Neutrophil (primary cell): Measurements from ENCODE around the gene LYVE1.

ENCODE experiments used
- H3K27ac ChIP-seq: fragments of 200-600 bp; sonication (generic); 2 replicates; pipeline ENCODE4 v1.5.1; 2016; ENCODE audit warnings: mild to moderate bottlenecking, moderate library complexity
- H3K27me3 ChIP-seq: fragments of 200-600 bp; sonication (generic); 2 replicates; pipeline ENCODE4 v1.6.0; 2016; ENCODE audit warnings: mild to moderate bottlenecking
- H3K36me3 ChIP-seq: fragments of 200-600 bp; sonication (generic); 2 replicates; pipeline ENCODE4 v1.5.1; 2017
- H3K4me1 ChIP-seq, 2 experiments: fragments of 200-600 bp in 1 of 2; sonication (generic) in 1 of 2; 1 replicate in 1 of 2; 2 replicates in 1 of 2; pipeline versions ENCODE4 v1.5.1 to v1.6.1; 2013 to 2016; ENCODE audit warnings: low read depth in 1 of 2, low read length in 1 of 2, mild to moderate bottlenecking in 1 of 2, moderate library complexity in 1 of 2; ENCODE audit not compliant: control insufficient read depth in 1 of 2, insufficient read depth in 1 of 2
- H3K4me3 ChIP-seq, 2 experiments: fragments of 200-600 bp in 1 of 2; sonication (generic) in 1 of 2; 1 replicate in 1 of 2; 2 replicates in 1 of 2; pipeline ENCODE4 v1.5.1; 2013 to 2016; ENCODE audit warnings: low read depth in 1 of 2, low read length in 1 of 2, mild to moderate bottlenecking in 1 of 2, moderate library complexity in 1 of 2
- H3K9me3 ChIP-seq: fragments of 200-600 bp; sonication (generic); 2 replicates; pipeline ENCODE4 v1.5.1; 2016
- TF ChIP-seq, protein P1 (sequence below): fragments of 200-600 bp; sonication (generic); IDR thresholded peaks from 2 replicates; pipeline ENCODE4 v1.5.1; 2016; ENCODE audit warnings: antibody characterized with exemption

The LYVE1 gene

DNA sequence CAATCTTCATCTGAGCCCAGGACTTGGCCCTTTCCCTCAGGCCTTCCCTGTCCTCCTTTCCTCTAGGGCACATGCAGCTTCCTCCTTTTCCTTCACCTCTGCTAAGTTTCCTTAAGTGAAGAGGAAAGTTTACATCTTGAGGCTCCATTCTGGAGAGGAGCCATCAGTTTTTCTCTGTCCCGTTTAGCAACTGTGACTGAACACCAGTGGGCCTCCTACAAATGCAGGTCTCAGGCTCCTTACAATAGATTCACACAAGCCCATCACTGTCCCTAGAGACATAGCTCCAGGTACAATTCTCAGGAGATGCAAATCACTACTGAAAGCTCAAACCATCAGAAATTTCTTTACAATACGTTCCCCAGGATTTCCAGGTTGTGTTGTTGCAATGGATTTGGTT, 23.3 kb upstream of the LYVE1 start:
- no peaks in the 10 kb centered on the region for H3K27me3 ChIP-seq

DNA sequence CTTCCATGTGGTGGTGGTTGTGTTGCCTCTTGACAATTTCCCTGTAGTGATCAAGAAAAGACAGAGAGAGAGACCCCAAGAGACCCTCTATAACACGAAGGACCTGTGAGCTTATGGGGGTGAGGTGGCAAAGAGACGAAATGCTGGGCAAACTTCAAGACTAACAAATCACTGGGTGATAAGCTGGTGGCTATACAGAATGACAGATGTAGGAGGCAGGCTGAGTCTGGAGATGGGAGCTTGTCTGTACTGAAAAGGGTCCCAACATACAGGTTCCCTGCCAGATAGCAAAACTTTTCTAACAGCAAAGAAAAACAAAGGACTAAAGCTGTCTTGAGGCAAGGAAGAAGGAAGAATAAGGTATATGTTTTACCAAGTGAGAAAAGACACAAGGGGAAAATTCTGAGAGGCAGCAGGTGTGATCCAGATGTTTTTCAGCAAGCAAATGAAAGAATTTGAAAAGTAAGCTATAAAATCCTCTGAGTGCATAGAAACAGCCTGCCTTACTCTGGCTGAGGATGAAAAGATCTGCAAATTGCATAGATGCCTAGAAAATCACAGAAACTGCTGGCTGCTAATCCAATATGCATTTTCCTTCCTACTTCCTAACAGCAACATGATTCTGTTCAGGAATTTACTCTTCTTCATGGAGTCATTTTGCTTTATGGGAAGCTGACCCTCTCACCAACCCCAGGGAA, 21.9 kb upstream of the LYVE1 start:
- no peaks in the 10 kb centered on the region for H3K27me3 ChIP-seq
- TF ChIP-seq, protein P1, sequence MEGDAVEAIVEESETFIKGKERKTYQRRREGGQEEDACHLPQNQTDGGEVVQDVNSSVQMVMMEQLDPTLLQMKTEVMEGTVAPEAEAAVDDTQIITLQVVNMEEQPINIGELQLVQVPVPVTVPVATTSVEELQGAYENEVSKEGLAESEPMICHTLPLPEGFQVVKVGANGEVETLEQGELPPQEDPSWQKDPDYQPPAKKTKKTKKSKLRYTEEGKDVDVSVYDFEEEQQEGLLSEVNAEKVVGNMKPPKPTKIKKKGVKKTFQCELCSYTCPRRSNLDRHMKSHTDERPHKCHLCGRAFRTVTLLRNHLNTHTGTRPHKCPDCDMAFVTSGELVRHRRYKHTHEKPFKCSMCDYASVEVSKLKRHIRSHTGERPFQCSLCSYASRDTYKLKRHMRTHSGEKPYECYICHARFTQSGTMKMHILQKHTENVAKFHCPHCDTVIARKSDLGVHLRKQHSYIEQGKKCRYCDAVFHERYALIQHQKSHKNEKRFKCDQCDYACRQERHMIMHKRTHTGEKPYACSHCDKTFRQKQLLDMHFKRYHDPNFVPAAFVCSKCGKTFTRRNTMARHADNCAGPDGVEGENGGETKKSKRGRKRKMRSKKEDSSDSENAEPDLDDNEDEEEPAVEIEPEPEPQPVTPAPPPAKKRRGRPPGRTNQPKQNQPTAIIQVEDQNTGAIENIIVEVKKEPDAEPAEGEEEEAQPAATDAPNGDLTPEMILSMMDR: no peak
- peak overlapping the region; percentile 55 for H3K27ac ChIP-seq
- H3K9me3 ChIP-seq: no peaks in the 10 kb centered on the region
- no peak overlapping the region for H3K4me3 ChIP-seq
- peaks cover 56% of the 10 kb centered on the region for H3K36me3 ChIP-seq
- peaks cover 27 to 45% of the 10 kb centered on the region in 2 experiments for H3K4me1 ChIP-seq

More for the DNA sequence above, 23.3 kb upstream of the LYVE1 start:
- peaks cover 53% of the 10 kb centered on the region for H3K36me3 ChIP-seq
- H3K4me1 ChIP-seq: peaks cover 34 to 47% of the 10 kb centered on the region in 2 experiments
- no peak overlapping the region for H3K4me3 ChIP-seq
- no peaks in the 10 kb centered on the region for H3K9me3 ChIP-seq
- TF ChIP-seq, protein P1: no peak
- peak overlapping the region; percentile 55 for H3K27ac ChIP-seq

DNA sequence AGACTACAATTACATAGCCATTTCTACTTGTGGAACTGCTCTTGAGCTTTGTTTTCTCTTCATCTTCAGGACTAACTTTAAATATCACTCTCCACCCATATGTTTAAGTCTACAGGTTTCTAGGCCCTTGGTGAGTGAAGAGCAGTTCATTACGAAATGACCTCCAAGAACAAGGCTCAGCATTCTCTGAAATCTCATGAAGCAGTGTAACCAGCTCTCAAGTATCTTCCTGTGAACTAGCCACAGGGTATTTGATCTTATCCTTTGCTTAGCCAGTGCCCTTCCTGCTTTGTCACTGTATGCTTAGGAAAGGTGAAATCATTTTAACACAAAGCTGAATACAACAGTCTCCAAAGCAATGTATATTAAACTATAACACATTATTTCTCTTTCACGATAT, 20.4 kb upstream of the LYVE1 start:
- Histone ChIP-seq H3K4me3 (no peak overlapping the region), H3K27ac (peak overlapping the region; percentile 50), H3K36me3 (peaks cover 54% of the 10 kb centered on the region), H3K9me3 (no peaks in the 10 kb centered on the region), H3K27me3 (no peaks in the 10 kb centered on the region), H3K4me1 (peaks cover 31 to 56% of the 10 kb centered on the region in 2 experiments)
- TF ChIP-seq, protein P1: no peak

DNA sequence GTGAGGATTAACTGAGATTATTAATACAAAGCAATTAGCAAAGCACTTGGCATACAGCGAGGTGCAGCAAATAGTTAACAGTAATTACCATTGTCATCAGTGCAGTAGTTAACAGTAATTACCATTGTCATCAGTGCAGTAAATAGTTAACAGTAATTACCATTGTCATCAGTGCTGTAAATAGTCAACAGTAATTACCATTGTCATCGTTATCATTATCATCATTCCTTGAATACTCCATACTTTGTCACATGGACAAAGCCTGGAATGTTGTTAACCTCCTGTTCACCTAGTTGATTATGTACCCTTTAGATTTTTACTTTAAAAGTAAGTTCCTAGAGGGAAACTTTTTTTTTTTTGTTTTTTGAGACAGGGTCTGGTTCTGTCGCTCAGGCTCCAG, 19.5 kb upstream of the LYVE1 start:
- Histone ChIP-seq H3K27ac (no peak overlapping the region), H3K36me3 (peaks cover 45% of the 10 kb centered on the region), H3K27me3 (no peaks in the 10 kb centered on the region), H3K4me3 (no peak overlapping the region), H3K9me3 (no peaks in the 10 kb centered on the region), H3K4me1 (peaks cover 37 to 59% of the 10 kb centered on the region in 2 experiments)
- TF ChIP-seq, protein P1: no peak

DNA sequence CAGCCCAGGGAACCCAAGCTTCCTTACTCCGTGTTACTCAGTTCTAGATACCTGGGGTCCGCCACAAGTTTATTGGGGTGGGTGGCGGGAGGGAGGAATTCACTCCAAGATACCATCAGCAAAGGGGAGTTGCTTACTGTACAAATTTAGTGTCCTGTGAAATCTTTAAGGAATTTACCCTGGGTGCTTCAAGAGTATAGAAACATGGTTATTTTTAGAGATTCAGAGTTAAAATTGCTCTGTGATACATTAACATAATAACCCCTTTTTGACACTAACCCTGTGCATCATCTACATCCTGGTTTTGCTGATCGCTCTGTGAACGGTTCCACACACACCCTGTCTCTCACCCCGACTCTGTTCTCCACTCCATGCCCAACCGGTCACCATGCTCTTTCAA, 18.9 kb upstream of the LYVE1 start:
- peaks cover 44% of the 10 kb centered on the region for H3K36me3 ChIP-seq
- H3K4me3 ChIP-seq: no peak overlapping the region
- H3K9me3 ChIP-seq: no peaks in the 10 kb centered on the region
- H3K27ac ChIP-seq: no peak overlapping the region
- H3K4me1 ChIP-seq: peaks cover 37 to 59% of the 10 kb centered on the region in 2 experiments
- TF ChIP-seq, protein P1: no peak
- H3K27me3 ChIP-seq: no peaks in the 10 kb centered on the region
